Astrocyte (in vitro differentiated cells and primary cell): ENCODE measurements around the gene ADAMTS17. TPM values are rescaled to one million over a fixed set of nuclear protein-coding genes. Genes with fewer than 3 reads are reported as not detected.

Experiments
- DNase-seq: peaks from one replicate; pipeline ENCODE4 v3.0.0-alpha.2; 2010; ENCODE audit warnings: low read depth
- FAIRE-seq: peaks from 2 replicates; lab custom pipeline; 2011; peaks lifted over from hg19 to GRCh38; lab: Jason Lieb, UNC
- H2AFZ ChIP-seq: 2 replicates; pipeline ENCODE4 v1.6.0; 2012; ENCODE audit warnings: low read depth, low read length, inconsistent platforms
- H3K27ac ChIP-seq: 2 replicates; pipeline ENCODE4 v1.5.1; 2011; ENCODE audit warnings: low read depth, low read length, inconsistent platforms
- H3K27me3 ChIP-seq: 2 replicates; pipeline ENCODE4 v1.6.0; 2011; ENCODE audit warnings: low read length, inconsistent platforms; ENCODE audit not compliant: insufficient read depth
- H3K36me3 ChIP-seq: 2 replicates; pipeline ENCODE4 v1.5.1; 2011; ENCODE audit warnings: low read length, inconsistent platforms; ENCODE audit not compliant: insufficient read depth
- H3K4me1 ChIP-seq: 2 replicates; pipeline ENCODE4 v1.5.1; 2011; ENCODE audit warnings: low read length, inconsistent platforms; ENCODE audit not compliant: insufficient read depth
- H3K4me2 ChIP-seq: 2 replicates; pipeline ENCODE4 v1.6.0; 2012; ENCODE audit warnings: low read length, inconsistent platforms
- H3K4me3 ChIP-seq: 2 replicates; pipeline ENCODE4 v1.5.1; 2011; ENCODE audit warnings: low read depth, mild to moderate bottlenecking, low read length, inconsistent platforms; ENCODE audit not compliant: insufficient read depth
- H3K79me2 ChIP-seq: 2 replicates; pipeline ENCODE4 v1.6.0; 2012; ENCODE audit warnings: mild to moderate bottlenecking, low read length, inconsistent platforms; ENCODE audit not compliant: insufficient read depth
- H3K9ac ChIP-seq: 2 replicates; pipeline ENCODE4 v1.6.0; 2012; ENCODE audit warnings: mild to moderate bottlenecking, low read length, inconsistent platforms
- H3K9me3 ChIP-seq: 2 replicates; pipeline ENCODE4 v1.5.1; 2012; ENCODE audit warnings: low read depth, mild to moderate bottlenecking, low read length, inconsistent platforms; ENCODE audit not compliant: insufficient read depth
- H4K20me1 ChIP-seq: 2 replicates; pipeline ENCODE4 v1.6.0; 2012; ENCODE audit warnings: low read length, inconsistent platforms; ENCODE audit not compliant: insufficient read depth
- H3K27ac Mint-ChIP-seq: one replicate; pipeline ENCODE4 v1.8.0; 2021; ENCODE audit warnings: mild to moderate bottlenecking, mixed read lengths; ENCODE audit not compliant: unreplicated experiment
- H3K27me3 Mint-ChIP-seq: one replicate; pipeline ENCODE4 v1.8.0; 2021; ENCODE audit warnings: low read depth, mixed read lengths; ENCODE audit not compliant: unreplicated experiment
- H3K36me3 Mint-ChIP-seq: one replicate; pipeline ENCODE4 v1.8.0; 2021; ENCODE audit warnings: low read depth, mixed read lengths; ENCODE audit not compliant: unreplicated experiment
- H3K4me1 Mint-ChIP-seq: one replicate; pipeline ENCODE4 v1.8.0; 2021; ENCODE audit warnings: low read depth, mixed read lengths; ENCODE audit not compliant: unreplicated experiment
- H3K4me3 Mint-ChIP-seq: one replicate; pipeline ENCODE4 v1.8.0; 2021; ENCODE audit warnings: mild to moderate bottlenecking, moderate library complexity, mixed read lengths; ENCODE audit not compliant: unreplicated experiment
- H3K9me3 Mint-ChIP-seq: one replicate; pipeline ENCODE4 v1.8.0; 2021; ENCODE audit warnings: mild to moderate bottlenecking, mixed read lengths; ENCODE audit not compliant: unreplicated experiment
- CTCF ChIP-seq: IDR thresholded peaks from 2 replicates; pipeline ENCODE4 v1.5.1; 2011; ENCODE audit warnings: low read depth, mild to moderate bottlenecking, inconsistent platforms, low read length, moderate library complexity; ENCODE audit not compliant: insufficient read depth
- EZH2 ChIP-seq: IDR thresholded peaks from 2 replicates; pipeline ENCODE4 v1.6.1; 2012; ENCODE audit warnings: mild to moderate bottlenecking, low read length, inconsistent platforms; ENCODE audit not compliant: insufficient read depth
- total RNA-seq: library from RNA; stranded (reverse); gene quantifications from 2 replicates; pipeline ENCODE4 v1.2.1, GENCODE V29; 2021

ADAMTS17 gene
- total RNA-seq, 1 donor from 2014 or later, result 0.27 TPM

GRCh38 chr15:100021653-100022052, 320.1 kb downstream of the ADAMTS17 start:
- TF ChIP-seq EZH2 (no peak), CTCF (no peak)
- Histone ChIP-seq H3K4me2 (no peak overlapping the region), H3K27ac (no peak overlapping the region), H3K36me3 (no peaks in the 10 kb centered on the region), H3K9ac (no peak overlapping the region), H3K9me3 (no peaks in the 10 kb centered on the region), H2AFZ (no peak overlapping the region), H4K20me1 (no peaks in the 10 kb centered on the region), H3K4me1 (no peaks in the 10 kb centered on the region), H3K79me2 (no peaks in the 10 kb centered on the region), H3K27me3 (no peaks in the 10 kb centered on the region), H3K4me3 (no peak overlapping the region)
- H3K4me1 Mint-ChIP-seq, result no peaks in the 10 kb centered on the region
- peaks cover 10% of the 10 kb centered on the region for H3K9me3 Mint-ChIP-seq
- H3K27ac Mint-ChIP-seq, result no peak overlapping the region
- FAIRE-seq (no peak), DNase-seq (no peak)
- peaks cover 23% of the 10 kb centered on the region for H3K27me3 Mint-ChIP-seq
- no peaks in the 10 kb centered on the region for H3K36me3 Mint-ChIP-seq
- H3K4me3 Mint-ChIP-seq, result no peak overlapping the region

GRCh38 chr15:100020614-100021013, 321.2 kb downstream of the ADAMTS17 start:
- Mint-ChIP-seq H3K4me1 (no peaks in the 10 kb centered on the region), H3K4me3 (no peak overlapping the region), H3K27me3 (peaks cover 23% of the 10 kb centered on the region), H3K36me3 (no peaks in the 10 kb centered on the region), H3K27ac (no peak overlapping the region), H3K9me3 (peaks cover 10% of the 10 kb centered on the region)
- Histone ChIP-seq H3K79me2 (no peaks in the 10 kb centered on the region), H2AFZ (no peak overlapping the region), H3K27me3 (no peaks in the 10 kb centered on the region), H3K9ac (no peak overlapping the region), H3K27ac (no peak overlapping the region), H3K9me3 (no peaks in the 10 kb centered on the region), H4K20me1 (no peaks in the 10 kb centered on the region), H3K4me3 (no peak overlapping the region), H3K4me1 (no peaks in the 10 kb centered on the region), H3K4me2 (no peak overlapping the region), H3K36me3 (no peaks in the 10 kb centered on the region)
- TF ChIP-seq CTCF (no peak), EZH2 (no peak)
- DNase-seq (no peak), FAIRE-seq (no peak)

GRCh38 chr15:100020189-100020588, 321.6 kb downstream of the ADAMTS17 start:
- Histone ChIP-seq H3K27me3 (no peaks in the 10 kb centered on the region), H4K20me1 (no peaks in the 10 kb centered on the region), H3K79me2 (no peaks in the 10 kb centered on the region), H3K4me2 (no peak overlapping the region), H3K9ac (no peak overlapping the region), H3K27ac (no peak overlapping the region), H3K4me1 (no peaks in the 10 kb centered on the region), H2AFZ (no peak overlapping the region), H3K9me3 (no peaks in the 10 kb centered on the region), H3K36me3 (no peaks in the 10 kb centered on the region), H3K4me3 (no peak overlapping the region)
- no peak overlapping the region for H3K4me3 Mint-ChIP-seq
- H3K27me3 Mint-ChIP-seq, result peaks cover 23% of the 10 kb centered on the region
- H3K4me1 Mint-ChIP-seq, result no peaks in the 10 kb centered on the region
- TF ChIP-seq CTCF, result no peak
- TF ChIP-seq EZH2, result no peak
- peaks cover 10% of the 10 kb centered on the region for H3K9me3 Mint-ChIP-seq
- FAIRE-seq (no peak), DNase-seq (no peak)
- no peak overlapping the region for H3K27ac Mint-ChIP-seq
- no peaks in the 10 kb centered on the region for H3K36me3 Mint-ChIP-seq
